Activated CD4-positive, alpha-beta T cell treated with anti-CD3 and anti-CD28 coated beads for 24 hours (primary cell): Measurements from ENCODE around the gene TMEM72.

ENCODE experiments used
- DNase-seq, 2 donors: peaks; one replicate each; pipeline ENCODE4 v3.0.0-alpha.2; 2020; ENCODE audit warnings: low read depth in 2 of 2

TMEM72 gene

GRCh38 chr10:44978570-44979280 lies 67.6 kb downstream of the TMEM72 start, which contains the start of gene DEPP1:
Gene DEPP1, minus strand, starts transcription at chr10:44978809. Its CDS starts 779 bp downstream, at chr10:44978030.
- no peak for DNase-seq

GRCh38 chr10:44979281-44980191 lies 68.4 kb downstream of the TMEM72 start:
- no peak for DNase-seq

- no peak for DNase-seq
These were observed 69.4 kb downstream of the TMEM72 start for GRCh38 chr10:44980309-44981171.

GRCh38 chr10:44981172-44982113 lies 70.3 kb downstream of the TMEM72 start:
- no peak for DNase-seq

GRCh38 chr10:44982114-44982460 lies 71.0 kb downstream of the TMEM72 start:
- no peak for DNase-seq

- no peak for DNase-seq
These were observed 71.4 kb downstream of the TMEM72 start for GRCh38 chr10:44982496-44982895.

- no peak for DNase-seq
These were observed 72.1 kb downstream of the TMEM72 start for GRCh38 chr10:44983066-44983894.

- no peak for DNase-seq
These were observed 72.8 kb downstream of the TMEM72 start for GRCh38 chr10:44983895-44984278.

GRCh38 chr10:44984671-44985101 lies 73.5 kb downstream of the TMEM72 start:
- DNase-seq = no peak

- DNase-seq = no peak
These were observed 74.1 kb downstream of the TMEM72 start for GRCh38 chr10:44985175-44985681.

GRCh38 chr10:44986179-44986578 lies 75.0 kb downstream of the TMEM72 start:
- no peak for DNase-seq
